Measurements from ENCODE around the gene SPTBN1. TPM values are rescaled to one million over a fixed set of nuclear protein-coding genes. Genes with fewer than 3 reads are reported as not detected.

The SPTBN1 gene
- total and polyA plus RNA-seq, 9 of the 15 experiments (the other 6 are each of a cell fraction or from before 2014, with no cell fraction given) = 8.9 to 66.8 (median 31.4) TPM

DNA sequence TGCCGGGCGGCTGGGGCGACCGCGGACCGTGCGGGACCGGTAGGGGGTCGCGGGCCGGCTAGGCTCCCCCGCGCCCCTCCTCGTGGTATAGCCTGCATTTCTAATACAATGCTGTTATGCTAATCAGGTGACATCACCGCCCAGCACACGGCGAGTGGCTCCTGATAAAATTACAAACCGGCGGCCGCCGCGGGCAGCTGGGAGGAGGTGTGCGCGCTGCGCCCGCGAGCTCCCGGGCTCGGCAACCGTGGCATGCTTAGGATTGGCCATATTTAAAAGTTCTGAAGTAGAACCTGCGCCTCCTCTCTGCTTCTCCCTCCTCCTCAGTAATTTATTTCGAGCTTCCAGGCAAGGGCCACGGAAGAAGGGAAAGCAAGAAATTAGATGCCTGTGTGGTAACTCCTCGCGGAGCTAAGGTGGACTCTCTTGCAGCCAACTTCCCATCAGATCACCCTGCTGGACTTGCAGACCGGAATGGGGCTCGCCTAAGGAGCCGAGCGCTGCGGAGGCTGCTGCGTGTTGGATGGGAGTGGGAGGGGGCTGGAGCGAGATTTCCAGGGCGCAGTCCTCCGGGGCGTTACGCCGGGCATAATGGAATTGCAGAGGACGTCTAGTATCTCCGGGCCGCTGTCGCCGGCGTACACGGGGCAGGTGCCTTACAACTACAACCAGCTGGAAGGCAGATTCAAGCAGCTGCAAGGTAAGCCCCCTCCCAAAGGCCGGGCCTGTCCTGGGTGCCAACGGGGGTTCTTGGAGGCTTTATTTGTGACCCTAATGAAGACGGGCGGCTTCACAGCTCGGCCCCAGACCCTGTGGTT, 102.3 kb downstream of the SPTBN1 start (continued):
- TF ChIP-seq, protein P1, sequence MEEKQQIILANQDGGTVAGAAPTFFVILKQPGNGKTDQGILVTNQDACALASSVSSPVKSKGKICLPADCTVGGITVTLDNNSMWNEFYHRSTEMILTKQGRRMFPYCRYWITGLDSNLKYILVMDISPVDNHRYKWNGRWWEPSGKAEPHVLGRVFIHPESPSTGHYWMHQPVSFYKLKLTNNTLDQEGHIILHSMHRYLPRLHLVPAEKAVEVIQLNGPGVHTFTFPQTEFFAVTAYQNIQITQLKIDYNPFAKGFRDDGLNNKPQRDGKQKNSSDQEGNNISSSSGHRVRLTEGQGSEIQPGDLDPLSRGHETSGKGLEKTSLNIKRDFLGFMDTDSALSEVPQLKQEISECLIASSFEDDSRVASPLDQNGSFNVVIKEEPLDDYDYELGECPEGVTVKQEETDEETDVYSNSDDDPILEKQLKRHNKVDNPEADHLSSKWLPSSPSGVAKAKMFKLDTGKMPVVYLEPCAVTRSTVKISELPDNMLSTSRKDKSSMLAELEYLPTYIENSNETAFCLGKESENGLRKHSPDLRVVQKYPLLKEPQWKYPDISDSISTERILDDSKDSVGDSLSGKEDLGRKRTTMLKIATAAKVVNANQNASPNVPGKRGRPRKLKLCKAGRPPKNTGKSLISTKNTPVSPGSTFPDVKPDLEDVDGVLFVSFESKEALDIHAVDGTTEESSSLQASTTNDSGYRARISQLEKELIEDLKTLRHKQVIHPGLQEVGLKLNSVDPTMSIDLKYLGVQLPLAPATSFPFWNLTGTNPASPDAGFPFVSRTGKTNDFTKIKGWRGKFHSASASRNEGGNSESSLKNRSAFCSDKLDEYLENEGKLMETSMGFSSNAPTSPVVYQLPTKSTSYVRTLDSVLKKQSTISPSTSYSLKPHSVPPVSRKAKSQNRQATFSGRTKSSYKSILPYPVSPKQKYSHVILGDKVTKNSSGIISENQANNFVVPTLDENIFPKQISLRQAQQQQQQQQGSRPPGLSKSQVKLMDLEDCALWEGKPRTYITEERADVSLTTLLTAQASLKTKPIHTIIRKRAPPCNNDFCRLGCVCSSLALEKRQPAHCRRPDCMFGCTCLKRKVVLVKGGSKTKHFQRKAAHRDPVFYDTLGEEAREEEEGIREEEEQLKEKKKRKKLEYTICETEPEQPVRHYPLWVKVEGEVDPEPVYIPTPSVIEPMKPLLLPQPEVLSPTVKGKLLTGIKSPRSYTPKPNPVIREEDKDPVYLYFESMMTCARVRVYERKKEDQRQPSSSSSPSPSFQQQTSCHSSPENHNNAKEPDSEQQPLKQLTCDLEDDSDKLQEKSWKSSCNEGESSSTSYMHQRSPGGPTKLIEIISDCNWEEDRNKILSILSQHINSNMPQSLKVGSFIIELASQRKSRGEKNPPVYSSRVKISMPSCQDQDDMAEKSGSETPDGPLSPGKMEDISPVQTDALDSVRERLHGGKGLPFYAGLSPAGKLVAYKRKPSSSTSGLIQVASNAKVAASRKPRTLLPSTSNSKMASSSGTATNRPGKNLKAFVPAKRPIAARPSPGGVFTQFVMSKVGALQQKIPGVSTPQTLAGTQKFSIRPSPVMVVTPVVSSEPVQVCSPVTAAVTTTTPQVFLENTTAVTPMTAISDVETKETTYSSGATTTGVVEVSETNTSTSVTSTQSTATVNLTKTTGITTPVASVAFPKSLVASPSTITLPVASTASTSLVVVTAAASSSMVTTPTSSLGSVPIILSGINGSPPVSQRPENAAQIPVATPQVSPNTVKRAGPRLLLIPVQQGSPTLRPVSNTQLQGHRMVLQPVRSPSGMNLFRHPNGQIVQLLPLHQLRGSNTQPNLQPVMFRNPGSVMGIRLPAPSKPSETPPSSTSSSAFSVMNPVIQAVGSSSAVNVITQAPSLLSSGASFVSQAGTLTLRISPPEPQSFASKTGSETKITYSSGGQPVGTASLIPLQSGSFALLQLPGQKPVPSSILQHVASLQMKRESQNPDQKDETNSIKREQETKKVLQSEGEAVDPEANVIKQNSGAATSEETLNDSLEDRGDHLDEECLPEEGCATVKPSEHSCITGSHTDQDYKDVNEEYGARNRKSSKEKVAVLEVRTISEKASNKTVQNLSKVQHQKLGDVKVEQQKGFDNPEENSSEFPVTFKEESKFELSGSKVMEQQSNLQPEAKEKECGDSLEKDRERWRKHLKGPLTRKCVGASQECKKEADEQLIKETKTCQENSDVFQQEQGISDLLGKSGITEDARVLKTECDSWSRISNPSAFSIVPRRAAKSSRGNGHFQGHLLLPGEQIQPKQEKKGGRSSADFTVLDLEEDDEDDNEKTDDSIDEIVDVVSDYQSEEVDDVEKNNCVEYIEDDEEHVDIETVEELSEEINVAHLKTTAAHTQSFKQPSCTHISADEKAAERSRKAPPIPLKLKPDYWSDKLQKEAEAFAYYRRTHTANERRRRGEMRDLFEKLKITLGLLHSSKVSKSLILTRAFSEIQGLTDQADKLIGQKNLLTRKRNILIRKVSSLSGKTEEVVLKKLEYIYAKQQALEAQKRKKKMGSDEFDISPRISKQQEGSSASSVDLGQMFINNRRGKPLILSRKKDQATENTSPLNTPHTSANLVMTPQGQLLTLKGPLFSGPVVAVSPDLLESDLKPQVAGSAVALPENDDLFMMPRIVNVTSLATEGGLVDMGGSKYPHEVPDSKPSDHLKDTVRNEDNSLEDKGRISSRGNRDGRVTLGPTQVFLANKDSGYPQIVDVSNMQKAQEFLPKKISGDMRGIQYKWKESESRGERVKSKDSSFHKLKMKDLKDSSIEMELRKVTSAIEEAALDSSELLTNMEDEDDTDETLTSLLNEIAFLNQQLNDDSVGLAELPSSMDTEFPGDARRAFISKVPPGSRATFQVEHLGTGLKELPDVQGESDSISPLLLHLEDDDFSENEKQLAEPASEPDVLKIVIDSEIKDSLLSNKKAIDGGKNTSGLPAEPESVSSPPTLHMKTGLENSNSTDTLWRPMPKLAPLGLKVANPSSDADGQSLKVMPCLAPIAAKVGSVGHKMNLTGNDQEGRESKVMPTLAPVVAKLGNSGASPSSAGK (IDR thresholded peaks at IDR 0.05) = no peak
- TF ChIP-seq MTA3 (IDR thresholded peaks at IDR 0.05; ENCODE audit: borderline replicate concordance) = no peak
- TF ChIP-seq, protein P2, sequence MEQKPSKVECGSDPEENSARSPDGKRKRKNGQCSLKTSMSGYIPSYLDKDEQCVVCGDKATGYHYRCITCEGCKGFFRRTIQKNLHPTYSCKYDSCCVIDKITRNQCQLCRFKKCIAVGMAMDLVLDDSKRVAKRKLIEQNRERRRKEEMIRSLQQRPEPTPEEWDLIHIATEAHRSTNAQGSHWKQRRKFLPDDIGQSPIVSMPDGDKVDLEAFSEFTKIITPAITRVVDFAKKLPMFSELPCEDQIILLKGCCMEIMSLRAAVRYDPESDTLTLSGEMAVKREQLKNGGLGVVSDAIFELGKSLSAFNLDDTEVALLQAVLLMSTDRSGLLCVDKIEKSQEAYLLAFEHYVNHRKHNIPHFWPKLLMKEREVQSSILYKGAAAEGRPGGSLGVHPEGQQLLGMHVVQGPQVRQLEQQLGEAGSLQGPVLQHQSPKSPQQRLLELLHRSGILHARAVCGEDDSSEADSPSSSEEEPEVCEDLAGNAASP (IDR thresholded peaks at IDR 0.05) = no peak
- no peak for TF ChIP-seq ZNF316 (IDR thresholded peaks at IDR 0.05)
- no peak; the same call in 1 of the 2 replicates for TF ChIP-seq MYC (IDR thresholded peaks at IDR 0.05; ENCODE audit: low read depth, low read length)
- TF ChIP-seq MYC (CRISPR knock-in tag; IDR thresholded peaks at IDR 0.05; ENCODE audit: borderline replicate concordance, low read depth) = peak; percentile 47; the same call in 1 of the 2 replicates
- TF ChIP-seq SRSF7 (optimal IDR thresholded peaks at IDR 0.05; ENCODE audit: low read depth, low read length) = no peak
- TF ChIP-seq SLC30A9 (CRISPR knock-in tag; IDR thresholded peaks at IDR 0.05) = no peak
- no peak for TF ChIP-seq TRIM28 (IDR thresholded peaks at IDR 0.05)
- TF ChIP-seq NCOR1 (IDR thresholded peaks at IDR 0.05) = no peak
- TF ChIP-seq MED1 (CRISPR knock-in tag; IDR thresholded peaks at IDR 0.05; ENCODE audit: borderline replicate concordance) = no peak
- no peak for TF ChIP-seq ZNF507 (tag; conservative IDR thresholded peaks at IDR 0.05)
- no peak for TF ChIP-seq CBFA2T2 (conservative IDR thresholded peaks at IDR 0.05)
- TF ChIP-seq ZNF431 (CRISPR knock-in tag; IDR thresholded peaks at IDR 0.05) = peak; percentile 57; the same call in 1 of the 2 replicates
- TF ChIP-seq FOSL1 (tag; conservative IDR thresholded peaks at IDR 0.05) = peak; percentile 50; the same call in 1 of the 2 replicates

Data from K562 (cell line).